HG03103 (cell line): Measurements from ENCODE around the gene DACT1.

Experiments used
- ATAC-seq: cut with Tn5 transposase; IDR thresholded peaks from one replicate; pipeline ENCODE4 v1.9.1; 2021; ENCODE audit warnings: low read depth; ENCODE audit not compliant: unreplicated experiment

DACT1 gene

DNA sequence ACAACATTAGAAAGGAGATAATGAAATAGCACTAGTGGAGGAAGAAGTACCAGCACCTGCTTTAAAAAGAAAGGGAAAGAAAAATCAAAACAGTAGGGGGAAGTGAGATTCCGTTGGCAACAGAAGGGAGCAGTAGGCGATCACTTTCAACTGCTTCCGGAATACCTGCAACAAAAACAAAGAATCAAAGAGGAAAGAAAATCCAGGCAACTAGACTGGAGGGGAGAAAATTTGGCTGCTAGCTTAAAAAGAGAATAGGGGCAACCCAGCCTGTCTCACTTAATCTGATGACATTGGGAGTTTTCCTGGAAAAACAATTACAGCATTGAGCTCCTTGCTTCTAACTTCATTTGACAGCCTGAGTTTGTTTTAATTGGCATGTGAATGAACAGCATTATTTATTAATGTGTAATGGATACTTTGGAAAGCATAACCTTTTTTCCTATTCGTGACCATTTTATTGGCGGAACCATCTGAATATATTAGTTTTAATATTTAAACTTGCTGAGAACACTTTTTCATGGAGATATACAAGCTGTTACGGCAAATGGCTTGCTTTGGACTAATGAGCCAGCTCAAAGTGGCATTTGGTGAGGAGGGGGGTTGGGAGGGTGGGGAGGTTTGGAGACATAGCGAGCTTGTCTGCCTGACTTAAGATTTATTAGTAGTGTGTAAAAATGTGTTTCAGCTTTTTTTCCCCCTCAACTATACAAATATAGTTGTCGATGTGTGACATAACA is 2.5 kb upstream of the DACT1 start:
- ATAC-seq = peak; percentile 33

GRCh38 chr14:58636129-58636528 is 1.6 kb upstream of the DACT1 start:
- ATAC-seq = no peak

- peak; percentile 1 for ATAC-seq
Measured at GRCh38 chr14:58637040-58637390, 747 bp upstream of the DACT1 start.

DNA sequence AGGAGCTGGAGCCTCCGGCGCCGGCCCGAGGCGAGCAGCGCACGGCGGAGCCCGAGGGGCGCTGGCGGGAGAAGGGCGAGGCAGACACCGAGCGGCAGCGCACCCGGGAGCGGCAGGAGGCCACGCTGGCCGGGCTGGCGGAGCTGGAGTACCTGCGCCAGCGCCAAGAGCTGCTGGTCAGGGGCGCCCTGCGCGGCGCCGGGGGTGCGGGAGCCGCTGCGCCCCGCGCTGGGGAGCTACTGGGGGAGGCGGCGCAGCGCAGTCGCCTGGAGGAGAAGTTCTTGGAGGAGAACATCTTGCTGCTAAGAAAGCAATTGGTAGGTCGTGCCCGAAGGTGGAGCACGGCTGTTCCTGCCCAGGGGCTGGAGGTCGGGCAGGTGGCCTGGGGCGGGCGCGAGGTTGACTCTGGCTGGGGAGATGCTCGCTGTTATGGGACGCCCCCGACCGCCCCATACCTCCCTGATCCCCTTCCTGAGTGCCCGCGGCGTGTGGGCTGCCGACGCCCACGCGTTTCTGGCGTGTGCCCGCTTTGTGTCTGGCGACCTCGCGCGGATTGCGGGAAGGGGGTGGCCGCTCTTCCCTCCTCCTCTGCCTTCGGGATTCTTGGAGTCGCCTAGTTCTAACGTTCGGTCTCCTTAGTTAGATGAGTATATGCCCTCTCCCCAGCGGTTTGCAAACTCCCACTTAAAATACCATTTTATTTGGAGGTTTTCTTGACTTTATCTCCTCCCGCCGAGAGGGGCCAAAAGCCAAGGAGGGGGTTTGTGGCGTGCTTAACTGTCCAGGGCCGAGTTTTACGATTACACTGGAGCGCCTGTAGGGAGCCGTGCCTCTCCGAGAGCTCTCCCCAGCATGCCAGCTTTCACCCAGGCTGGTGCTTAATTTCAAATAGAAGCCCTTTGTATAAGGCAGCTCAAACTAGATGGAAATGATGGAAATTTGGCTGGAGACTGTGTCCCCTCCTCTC is 752 bp downstream of the DACT1 start:
- peak; percentile 21 for ATAC-seq

DNA sequence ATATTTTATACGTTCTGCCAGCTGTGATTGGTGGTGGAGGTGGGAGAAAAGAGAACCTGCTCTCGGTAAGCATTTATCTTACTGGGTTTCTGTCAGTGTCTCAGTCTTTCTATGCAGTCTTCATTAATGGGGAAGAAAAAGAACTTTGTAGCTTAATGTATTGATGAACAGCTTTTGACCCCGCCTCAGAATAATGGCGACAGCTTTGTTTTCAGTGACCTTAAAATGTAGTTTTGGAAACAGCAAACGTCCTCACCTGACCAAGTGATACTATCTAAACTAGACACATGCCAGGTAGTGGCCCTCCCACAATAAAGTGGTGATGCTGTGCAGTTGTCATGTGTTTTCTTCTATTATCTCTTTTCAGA is 1.4 kb downstream of the DACT1 start:
- no peak for ATAC-seq

DNA sequence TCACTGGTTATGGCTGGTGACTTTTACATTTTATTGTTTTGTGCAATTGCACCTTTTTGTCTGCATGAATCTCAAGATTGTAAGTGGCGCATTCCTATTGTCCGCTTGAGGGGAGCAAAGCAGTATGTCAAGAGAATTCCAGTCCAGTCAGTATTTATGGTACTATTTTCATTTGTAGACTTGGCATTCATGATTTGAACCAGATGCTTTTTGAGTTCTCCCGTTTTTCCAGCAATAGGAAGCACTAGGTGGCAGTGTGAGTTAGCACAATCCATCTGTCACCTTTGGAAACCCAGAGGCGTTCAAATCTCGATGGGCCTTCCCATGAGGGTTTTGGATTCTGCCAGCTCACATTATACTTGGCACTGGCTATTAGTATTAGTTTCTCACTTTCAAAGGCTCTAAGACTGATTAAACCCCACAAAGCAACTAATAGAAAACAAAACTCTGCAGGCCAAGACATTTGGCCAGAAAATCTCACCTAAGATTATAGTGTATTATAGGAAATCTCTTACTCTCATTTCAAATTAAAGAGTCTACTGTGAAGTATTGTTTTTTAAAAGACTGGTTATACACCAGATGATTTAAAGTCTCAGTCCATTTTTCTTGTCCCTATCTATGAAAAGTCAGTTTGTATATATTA is 2.2 kb downstream of the DACT1 start:
- ATAC-seq = no peak

DNA sequence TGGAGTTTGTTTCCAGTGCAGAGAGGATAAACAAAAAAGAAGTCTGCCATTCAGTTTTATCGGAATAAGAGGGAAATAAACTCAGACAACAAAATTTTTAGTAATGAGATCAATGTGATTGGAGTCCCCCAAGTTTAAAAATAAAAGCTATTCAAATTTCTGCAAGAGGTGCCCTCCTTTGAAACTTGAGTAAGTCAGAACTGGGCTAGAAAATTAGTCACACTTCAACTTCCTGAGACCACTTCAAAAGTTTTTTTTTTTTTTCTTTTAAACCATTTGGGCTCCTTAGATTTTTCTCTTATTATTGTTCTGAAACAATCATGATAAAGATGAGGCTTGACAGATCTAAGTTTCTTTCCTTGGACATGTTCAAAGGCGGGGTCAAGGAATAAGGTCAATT is 3.2 kb downstream of the DACT1 start:
- ATAC-seq = no peak

DNA sequence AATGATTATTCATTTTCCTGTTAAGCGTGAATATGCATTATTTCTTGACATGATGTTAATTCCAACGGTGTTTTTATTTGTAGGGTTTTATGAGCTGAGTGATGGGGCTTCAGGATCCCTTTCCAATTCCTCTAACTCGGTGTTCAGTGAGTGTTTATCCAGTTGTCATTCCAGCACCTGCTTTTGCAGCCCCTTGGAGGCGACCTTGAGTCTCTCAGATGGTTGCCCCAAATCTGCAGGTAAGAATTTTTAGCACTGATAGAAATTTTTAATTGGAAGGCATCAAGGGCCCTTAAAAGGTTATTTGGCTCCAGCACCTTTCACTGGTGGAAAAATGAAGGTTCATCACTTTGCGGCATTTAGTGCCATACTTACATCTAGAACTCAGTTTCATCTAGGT is 3.7 kb downstream of the DACT1 start:
- ATAC-seq = no peak

DNA sequence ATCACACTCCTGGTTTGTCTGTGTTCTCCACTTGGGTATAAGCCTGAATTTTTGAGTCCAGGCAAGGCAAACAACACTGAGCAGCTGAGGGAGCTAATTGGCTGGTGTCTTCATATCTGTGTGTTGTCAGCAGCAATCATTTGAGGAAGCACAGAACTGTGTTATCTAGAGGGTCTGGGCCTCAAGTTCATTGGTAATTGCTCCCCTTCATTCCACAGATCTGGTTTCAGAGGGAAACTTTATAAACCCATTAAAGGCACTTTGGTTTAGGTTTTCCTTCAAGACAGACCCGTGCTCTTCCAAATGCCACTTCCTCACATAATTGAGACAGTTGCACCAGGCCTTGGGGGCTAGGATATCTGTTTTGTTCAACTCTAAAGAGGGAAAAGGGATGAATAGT is 5.6 kb downstream of the DACT1 start:
- no peak for ATAC-seq

GRCh38 chr14:58645641-58646040 is 7.9 kb downstream of the DACT1 start:
- ATAC-seq = no peak

DNA sequence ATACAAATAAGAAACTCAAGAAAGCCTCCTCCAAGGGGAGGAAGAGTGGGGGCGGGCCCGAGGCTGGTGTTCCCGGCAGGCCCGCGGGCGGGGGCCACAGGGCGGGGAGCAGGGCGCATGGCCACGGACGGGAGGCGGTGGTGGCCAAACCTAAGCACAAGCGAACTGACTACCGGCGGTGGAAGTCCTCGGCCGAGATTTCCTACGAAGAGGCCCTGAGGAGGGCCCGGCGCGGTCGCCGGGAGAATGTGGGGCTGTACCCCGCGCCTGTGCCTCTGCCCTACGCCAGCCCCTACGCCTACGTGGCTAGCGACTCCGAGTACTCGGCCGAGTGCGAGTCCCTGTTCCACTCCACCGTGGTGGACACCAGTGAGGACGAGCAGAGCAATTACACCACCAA is 8.7 kb downstream of the DACT1 start:
- no peak for ATAC-seq

GRCh38 chr14:58647777-58648176 is 10.0 kb downstream of the DACT1 start:
- ATAC-seq = no peak

DNA sequence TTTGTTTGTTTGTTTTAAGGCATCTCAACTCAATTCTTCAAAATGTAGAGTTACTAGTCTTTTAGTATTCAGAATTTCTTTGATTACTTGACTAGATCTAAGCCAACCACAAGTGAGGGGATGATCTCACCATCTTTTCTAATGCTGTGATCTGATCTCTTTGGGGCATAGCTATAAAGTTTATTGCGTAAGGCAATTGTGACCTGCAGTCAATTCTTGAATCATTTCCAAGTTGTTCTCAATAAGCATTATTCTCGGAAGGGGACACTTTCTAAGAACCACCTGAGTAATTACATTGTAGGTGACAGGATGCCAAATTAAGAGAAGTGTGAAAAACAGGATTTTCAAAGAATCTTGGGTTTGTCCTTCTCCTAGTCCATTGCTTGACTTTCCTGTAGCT is 13.1 kb downstream of the DACT1 start:
- no peak for ATAC-seq

GRCh38 chr14:58656671-58657411 is 19.1 kb downstream of the DACT1 start:
- ATAC-seq = no peak

DNA sequence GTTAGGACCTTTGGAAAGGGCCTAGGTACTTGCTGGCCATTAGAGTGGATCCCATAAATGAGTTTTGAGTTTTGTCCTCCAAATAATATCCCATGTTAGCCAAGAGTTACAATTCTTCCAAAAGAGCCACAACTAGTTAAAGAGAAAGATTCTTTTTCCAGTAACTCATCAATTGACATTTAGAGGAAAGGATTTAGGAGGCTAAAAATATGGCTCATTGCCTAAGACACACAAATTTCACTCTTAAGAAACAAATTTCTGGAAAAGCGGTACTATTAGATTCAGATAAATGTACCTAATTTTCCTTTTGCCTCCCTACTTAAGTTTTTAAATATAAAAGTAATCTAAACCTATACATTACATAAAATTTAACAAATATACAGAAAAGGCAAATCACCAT is 21.3 kb downstream of the DACT1 start:
- no peak for ATAC-seq

DNA sequence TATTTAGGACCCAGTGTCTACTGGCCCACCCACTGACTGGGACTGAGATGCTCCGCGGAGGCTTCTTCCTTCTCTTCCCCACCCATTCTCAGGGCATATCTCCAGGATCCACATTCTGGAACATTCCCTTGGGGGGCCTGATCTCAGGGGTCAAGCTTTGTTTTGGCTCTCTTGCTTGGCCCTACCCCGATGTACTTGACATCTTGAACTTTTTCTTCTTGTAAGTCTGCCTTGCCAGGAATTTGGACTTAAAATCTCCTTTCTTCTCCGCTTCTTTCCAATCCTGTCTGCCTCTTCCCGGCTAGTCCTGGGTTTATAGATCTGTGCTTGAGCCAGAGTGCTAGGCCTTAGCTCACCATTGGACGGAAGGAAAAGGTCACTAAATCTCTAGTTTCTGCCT is 22.1 kb downstream of the DACT1 start:
- no peak for ATAC-seq

- ATAC-seq = no peak
Measured at GRCh38 chr14:58660407-58660806, 22.6 kb downstream of the DACT1 start.

GRCh38 chr14:58662018-58662417 is 24.3 kb downstream of the DACT1 start:
- ATAC-seq = no peak

DNA sequence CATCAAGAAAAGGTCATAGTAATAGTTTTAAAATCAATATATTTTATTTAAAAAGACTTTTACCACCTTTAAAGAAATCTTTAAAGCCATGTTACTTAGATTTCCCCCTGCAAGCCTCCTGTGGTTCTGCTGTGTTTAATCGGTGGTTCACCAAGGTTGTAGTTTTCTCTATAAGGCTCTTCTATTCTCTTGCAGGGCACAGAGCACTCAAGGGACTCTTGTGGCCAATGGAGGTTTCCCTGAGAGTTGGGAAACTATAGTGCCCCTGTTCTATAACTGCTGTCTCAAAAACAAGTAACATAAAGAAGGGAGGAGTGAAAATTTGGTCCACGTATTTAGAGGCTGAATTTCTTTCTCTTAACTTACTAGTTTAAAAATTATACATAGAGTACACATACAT is 25.0 kb downstream of the DACT1 start:
- ATAC-seq = no peak

DNA sequence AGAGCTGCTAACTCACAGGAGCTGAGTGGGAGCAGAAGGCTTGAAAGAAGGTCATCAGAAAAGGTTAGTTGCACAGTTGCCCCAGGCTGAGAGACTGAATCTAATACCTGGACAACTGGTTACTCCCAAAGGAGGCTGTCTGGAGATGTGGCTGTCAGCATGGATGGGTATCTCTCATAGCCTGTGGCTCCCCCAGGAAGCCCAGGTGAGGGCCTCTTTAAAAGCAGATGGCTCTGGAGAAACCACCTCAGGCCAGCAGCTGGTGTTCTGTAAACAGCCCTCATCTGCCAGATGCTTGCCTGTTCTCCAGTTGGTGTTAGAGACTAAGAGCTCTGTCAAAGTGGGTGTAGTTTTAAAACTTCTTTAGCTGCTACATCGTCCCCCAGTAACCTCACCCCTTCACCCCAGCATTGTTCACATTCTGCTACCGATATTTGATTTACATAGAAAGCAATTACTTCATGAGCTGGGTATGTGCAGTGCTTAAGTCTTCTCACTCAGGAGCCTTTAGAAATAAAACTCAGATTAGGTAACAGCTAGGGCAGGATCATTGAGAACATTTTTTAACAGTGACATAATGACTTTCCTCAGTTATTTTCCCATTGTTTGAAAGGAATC is 25.8 kb downstream of the DACT1 start:
- no peak for ATAC-seq
